K562 (cell line): ENCODE measurements around the gene ABCF2. TPM values are rescaled to one million over a fixed set of nuclear protein-coding genes. Genes with fewer than 3 reads are reported as not detected.

Experiments
- BCL6 ChIP-seq: fragments of 250-450 bp; sonication (Bioruptor Pico); IDR thresholded peaks from 2 replicates; pipeline ENCODE4 v1.4.0; 2020
- BHLHE40 ChIP-seq: IDR thresholded peaks from 2 replicates; pipeline ENCODE4 v1.6.1; 2011; ENCODE audit warnings: low read length, improper control_type of control experiment
- BRCA1 ChIP-seq, 2 experiments: fragments of 450-650 bp in 1 of 2; sonication (generic) in 1 of 2; formaldehyde crosslinking in 1 of 2; IDR thresholded peaks; 2 replicates each; pipeline versions ENCODE4 v1.5.0 to v1.6.1; 2017 to 2020; ENCODE audit warnings: mild to moderate bottlenecking in 1 of 2, missing genetic modification reagents in 1 of 2
- CBFB ChIP-seq: sonication (generic); formaldehyde crosslinking; IDR thresholded peaks from 2 replicates; pipeline ENCODE4 v1.4.0; 2020; ENCODE audit warnings: mild to moderate bottlenecking, missing genetic modification reagents
- CHD2 ChIP-seq: IDR thresholded peaks from 2 replicates; pipeline ENCODE4 v1.6.1; 2011; ENCODE audit warnings: low read depth, low read length
- EP300 ChIP-seq: IDR thresholded peaks from 2 replicates; pipeline ENCODE4 v1.6.1; 2012; ENCODE audit warnings: low read length, improper control_type of control experiment
- ETS1 ChIP-seq: conservative IDR thresholded peaks from 2 replicates; pipeline ENCODE4 v1.6.1; 2011; ENCODE audit warnings: low read depth, mild to moderate bottlenecking, low read length; ENCODE audit not compliant: control insufficient read depth
- HCFC1 ChIP-seq: IDR thresholded peaks from 2 replicates; pipeline ENCODE4 v1.6.1; 2012; ENCODE audit warnings: low read depth, low read length, improper control_type of control experiment
- KLF6 ChIP-seq: fragments of 250-450 bp; sonication (Bioruptor Pico); IDR thresholded peaks from 2 replicates; pipeline ENCODE4 v1.4.0; 2020; ENCODE audit warnings: mild to moderate bottlenecking, moderate library complexity, borderline replicate concordance
- NCOA6 ChIP-seq: fragments of 450-650 bp; IDR thresholded peaks from 2 replicates; pipeline ENCODE4 v1.6.1; 2017; ENCODE audit warnings: mild to moderate bottlenecking
- NFE2 ChIP-seq: IDR thresholded peaks from 2 replicates; pipeline ENCODE4 v1.6.1; 2014; ENCODE audit warnings: antibody characterized with exemption, low read depth
- POLR2H ChIP-seq: IDR thresholded peaks from 2 replicates; pipeline ENCODE4 v1.6.1; 2016; ENCODE audit warnings: missing genetic modification characterization, low read depth, mild to moderate bottlenecking, control low read depth, missing compliant biosample characterization, moderate library complexity
- PREB ChIP-seq: sonication (generic); formaldehyde crosslinking; IDR thresholded peaks from 2 replicates; pipeline ENCODE4 v1.8.1; 2023; ENCODE audit warnings: mild to moderate bottlenecking, missing genetic modification reagents
- TBL1XR1 ChIP-seq, 2 experiments: IDR thresholded peaks; 2 replicates each; pipeline ENCODE4 v1.6.1; 2012; ENCODE audit warnings: improper control_type of control experiment in 2 of 2, low read length in 2 of 2, mild to moderate bottlenecking in 1 of 2
- ZBTB9 ChIP-seq: fragments of 450-650 bp; formaldehyde crosslinking; IDR thresholded peaks from 2 replicates; pipeline ENCODE4 v1.4.0; 2020; ENCODE audit warnings: mild to moderate bottlenecking, moderate library complexity
- ZC3H4 ChIP-seq: sonication (generic); formaldehyde crosslinking; IDR thresholded peaks from 2 replicates; pipeline ENCODE4 v1.9.0; 2021; ENCODE audit warnings: missing genetic modification reagents, borderline replicate concordance
- ZNF740 ChIP-seq, 3 experiments: fragments of 200-800 bp in 1 of 3; sonication (Bioruptor generic) in 1 of 3; sonication (generic) in 1 of 3; formaldehyde crosslinking in 1 of 3; IDR thresholded peaks; 2 replicates each; pipeline versions ENCODE4 v1.6.1 to v1.8.0; 2016 to 2022; ENCODE audit warnings: mild to moderate bottlenecking in 2 of 3, missing compliant biosample characterization in 2 of 3, missing genetic modification characterization in 2 of 3, missing genetic modification reagents in 1 of 3
- polyA plus RNA-seq, 8 experiments: library from polyadenylated mRNA; depleted of rRNA in 4 of 8; stranded (reverse) in 5 of 8; unstranded in 3 of 8; fragments of >200 nt; fragmentation: Nextera tagmentation in 2 of 8; fragmentation: Illumina TruSeq in 1 of 8; extraction: Ambion mirVana in 2 of 8; extraction: Trizol in 1 of 8; gene quantifications; 2 replicates each; pipeline versions ENCODE4 v1.2.1 to v1.2.3, GENCODE V29; 2011 to 2014; ENCODE audit warnings: inconsistent platforms in 1 of 8, missing spikeins in 1 of 8
- total RNA-seq, 7 experiments: library from RNA; depleted of rRNA in 6 of 7; stranded (reverse); fragments of >200 nt in 6 of 7; fragmentation: Illumina TruSeq in 2 of 7; extraction: Trizol in 2 of 7; gene quantifications; 2 replicates each; pipeline versions ENCODE4 v1.2.1 to v1.2.3, GENCODE V29; 2011 to 2021; ENCODE audit warnings: low replicate concordance in 1 of 7
- TF ChIP-seq, protein P1 (sequence below): fragments of 250-450 bp; sonication (Bioruptor Pico); IDR thresholded peaks from 2 replicates; pipeline ENCODE4 v1.4.0; 2020; ENCODE audit warnings: mild to moderate bottlenecking, moderate library complexity, borderline replicate concordance

ABCF2 gene
- total and polyA plus RNA-seq, 9 of the 15 experiments (the other 6 are each of a cell fraction or from before 2014, with no cell fraction given): 62.1 to 224 (median 113) TPM

DNA sequence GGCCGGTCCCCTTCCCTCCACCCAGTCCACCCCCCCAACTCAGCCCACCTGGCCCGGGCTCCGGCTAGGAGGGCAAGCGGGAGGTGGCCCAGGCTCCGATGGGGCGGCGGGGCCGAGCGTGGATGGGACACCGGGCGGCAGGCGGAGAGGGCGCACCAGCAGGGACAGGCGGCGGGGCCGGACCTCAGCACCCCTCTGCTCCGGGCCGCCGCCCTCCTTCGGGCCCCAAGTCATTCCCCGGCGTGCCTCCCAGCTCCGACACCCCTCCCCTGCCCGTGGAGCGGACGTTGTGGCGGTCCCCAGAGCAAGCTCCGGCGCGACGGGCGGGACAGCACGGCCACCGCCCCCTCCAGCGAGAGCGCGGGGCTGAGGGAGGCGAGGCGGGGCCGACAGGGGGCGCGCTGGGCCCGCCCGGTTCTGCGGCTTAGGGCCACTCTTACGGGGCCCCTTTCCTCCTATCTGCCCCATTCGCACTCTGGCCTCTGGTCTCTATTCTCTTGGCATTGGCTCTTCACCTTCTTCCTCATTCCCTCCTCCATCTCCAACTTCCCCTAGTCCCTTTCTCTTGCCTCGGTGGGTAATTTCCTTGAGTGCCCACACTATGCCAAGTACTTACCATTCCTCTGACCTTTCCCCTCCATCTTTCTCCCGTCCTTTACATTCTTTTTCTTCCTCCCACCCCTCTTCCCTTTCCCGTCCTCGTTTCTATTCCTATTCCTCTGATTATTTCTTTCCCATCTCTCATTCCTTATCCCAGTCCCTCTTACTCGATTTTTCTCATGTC lies 58.8 kb downstream of the ABCF2 start (continued):
- TF ChIP-seq ZNF740 (CRISPR knock-in tag; IDR thresholded peaks at IDR 0.05) (no peak), ZNF740 (tag; IDR thresholded peaks at IDR 0.05) (no peak), CBFB (CRISPR knock-in tag) (no peak), PREB (CRISPR knock-in tag) (no peak), NFE2 (no peak), ETS1 (0 out of 2 replicates have a peak, but pooled peaks have one; percentile 46), BHLHE40 (no peak), POLR2H (tag) (no peak), ZC3H4 (CRISPR knock-in tag) (no peak), CHD2 (no peak), ZBTB9 (CRISPR knock-in tag) (0 out of 2 replicates have a peak, but pooled peaks have one; percentile 24), HCFC1 (no peak), NCOA6 (peak; percentile 43; the same call in 1 of the 2 replicates), BRCA1 (IDR thresholded peaks at IDR 0.05) (no peak), BRCA1 (CRISPR knock-in tag; IDR thresholded peaks at IDR 0.05) (no peak), TBL1XR1 (IDR thresholded peaks at IDR 0.05; ENCODE audit: low read length in 2 of 2) (no peak), BCL6 (CRISPR knock-in tag) (no peak), EP300 (no peak), KLF6 (CRISPR knock-in tag) (no peak)
- TF ChIP-seq, protein P1, sequence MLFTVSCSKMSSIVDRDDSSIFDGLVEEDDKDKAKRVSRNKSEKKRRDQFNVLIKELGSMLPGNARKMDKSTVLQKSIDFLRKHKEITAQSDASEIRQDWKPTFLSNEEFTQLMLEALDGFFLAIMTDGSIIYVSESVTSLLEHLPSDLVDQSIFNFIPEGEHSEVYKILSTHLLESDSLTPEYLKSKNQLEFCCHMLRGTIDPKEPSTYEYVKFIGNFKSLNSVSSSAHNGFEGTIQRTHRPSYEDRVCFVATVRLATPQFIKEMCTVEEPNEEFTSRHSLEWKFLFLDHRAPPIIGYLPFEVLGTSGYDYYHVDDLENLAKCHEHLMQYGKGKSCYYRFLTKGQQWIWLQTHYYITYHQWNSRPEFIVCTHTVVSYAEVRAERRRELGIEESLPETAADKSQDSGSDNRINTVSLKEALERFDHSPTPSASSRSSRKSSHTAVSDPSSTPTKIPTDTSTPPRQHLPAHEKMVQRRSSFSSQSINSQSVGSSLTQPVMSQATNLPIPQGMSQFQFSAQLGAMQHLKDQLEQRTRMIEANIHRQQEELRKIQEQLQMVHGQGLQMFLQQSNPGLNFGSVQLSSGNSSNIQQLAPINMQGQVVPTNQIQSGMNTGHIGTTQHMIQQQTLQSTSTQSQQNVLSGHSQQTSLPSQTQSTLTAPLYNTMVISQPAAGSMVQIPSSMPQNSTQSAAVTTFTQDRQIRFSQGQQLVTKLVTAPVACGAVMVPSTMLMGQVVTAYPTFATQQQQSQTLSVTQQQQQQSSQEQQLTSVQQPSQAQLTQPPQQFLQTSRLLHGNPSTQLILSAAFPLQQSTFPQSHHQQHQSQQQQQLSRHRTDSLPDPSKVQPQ: no peak
